ENCODE measurements around the gene U2AF1L4.
"Not testable (repeated sequence)": the region's sequence is repeated elsewhere in the genome, so short reads cannot be mapped to it uniquely, and the experiment has no call there.

The U2AF1L4 gene

GRCh38 chr19:35739275-35740107, 5.7 kb downstream of the U2AF1L4 start:
- no peak for DNase-seq

- DNase-seq: no peak
These were observed 6.4 kb downstream of the U2AF1L4 start for GRCh38 chr19:35738887-35739229.

DNA sequence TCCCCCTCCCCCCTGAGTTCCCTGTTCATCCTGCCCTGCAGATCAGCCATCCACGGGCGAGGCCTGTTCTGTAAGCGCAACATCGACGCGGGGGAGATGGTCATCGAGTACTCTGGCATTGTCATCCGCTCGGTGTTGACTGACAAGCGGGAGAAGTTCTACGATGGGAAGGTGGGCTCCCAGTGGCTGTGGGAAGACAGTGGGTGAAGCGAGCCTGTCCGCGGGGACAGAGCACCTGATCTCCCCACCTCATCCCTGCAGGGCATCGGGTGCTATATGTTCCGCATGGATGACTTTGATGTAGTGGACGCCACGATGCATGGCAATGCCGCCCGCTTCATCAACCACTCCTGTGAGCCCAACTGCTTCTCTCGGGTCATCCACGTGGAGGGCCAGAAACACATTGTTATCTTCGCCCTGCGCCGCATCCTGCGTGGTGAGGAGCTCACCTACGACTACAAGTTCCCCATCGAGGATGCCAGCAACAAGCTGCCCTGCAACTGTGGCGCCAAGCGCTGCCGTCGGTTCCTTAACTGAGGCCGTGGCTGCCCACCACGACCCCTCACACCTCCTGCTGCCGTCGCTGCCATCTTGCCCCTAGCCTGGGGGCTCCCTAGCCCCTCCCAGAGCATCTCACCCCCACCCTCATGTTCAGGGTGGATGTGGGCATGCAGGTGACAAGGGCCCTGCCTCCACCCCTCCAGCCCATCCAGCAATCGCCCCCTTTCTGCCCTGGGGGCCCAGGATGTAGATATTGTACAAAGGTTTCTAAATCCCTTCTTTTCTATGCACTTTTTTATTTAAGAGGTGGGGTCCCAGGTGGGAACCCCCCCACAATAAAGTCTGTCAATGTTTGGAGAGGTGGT, 7.0 kb downstream of the U2AF1L4 start:
- DNase-seq: no peak

GRCh38 chr19:35736913-35737886, 8.0 kb downstream of the U2AF1L4 start:
- no peak for DNase-seq

DNA sequence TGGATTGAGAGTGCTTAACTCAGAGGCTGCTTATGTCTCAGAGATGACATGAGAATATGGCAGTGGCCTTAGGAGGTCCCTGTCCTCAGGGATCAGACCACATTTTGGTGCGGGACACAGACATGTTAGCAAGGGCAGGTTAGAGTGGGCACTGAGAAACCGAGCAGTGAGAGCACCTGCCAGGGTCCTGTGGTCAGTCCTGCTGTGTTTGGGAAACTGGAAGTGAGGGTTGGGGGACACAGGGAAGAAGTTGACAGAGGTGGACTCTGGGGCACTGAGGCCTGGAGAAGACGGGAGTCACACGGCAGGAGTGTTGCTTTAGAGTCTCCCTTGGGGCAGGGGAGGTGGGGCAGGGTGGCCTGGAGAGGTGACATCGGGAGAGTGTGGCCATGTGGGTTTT, 10.3 kb downstream of the U2AF1L4 start:
- no peak for DNase-seq

GRCh38 chr19:35734273-35734672, 10.9 kb downstream of the U2AF1L4 start:
- no peak for DNase-seq

DNA sequence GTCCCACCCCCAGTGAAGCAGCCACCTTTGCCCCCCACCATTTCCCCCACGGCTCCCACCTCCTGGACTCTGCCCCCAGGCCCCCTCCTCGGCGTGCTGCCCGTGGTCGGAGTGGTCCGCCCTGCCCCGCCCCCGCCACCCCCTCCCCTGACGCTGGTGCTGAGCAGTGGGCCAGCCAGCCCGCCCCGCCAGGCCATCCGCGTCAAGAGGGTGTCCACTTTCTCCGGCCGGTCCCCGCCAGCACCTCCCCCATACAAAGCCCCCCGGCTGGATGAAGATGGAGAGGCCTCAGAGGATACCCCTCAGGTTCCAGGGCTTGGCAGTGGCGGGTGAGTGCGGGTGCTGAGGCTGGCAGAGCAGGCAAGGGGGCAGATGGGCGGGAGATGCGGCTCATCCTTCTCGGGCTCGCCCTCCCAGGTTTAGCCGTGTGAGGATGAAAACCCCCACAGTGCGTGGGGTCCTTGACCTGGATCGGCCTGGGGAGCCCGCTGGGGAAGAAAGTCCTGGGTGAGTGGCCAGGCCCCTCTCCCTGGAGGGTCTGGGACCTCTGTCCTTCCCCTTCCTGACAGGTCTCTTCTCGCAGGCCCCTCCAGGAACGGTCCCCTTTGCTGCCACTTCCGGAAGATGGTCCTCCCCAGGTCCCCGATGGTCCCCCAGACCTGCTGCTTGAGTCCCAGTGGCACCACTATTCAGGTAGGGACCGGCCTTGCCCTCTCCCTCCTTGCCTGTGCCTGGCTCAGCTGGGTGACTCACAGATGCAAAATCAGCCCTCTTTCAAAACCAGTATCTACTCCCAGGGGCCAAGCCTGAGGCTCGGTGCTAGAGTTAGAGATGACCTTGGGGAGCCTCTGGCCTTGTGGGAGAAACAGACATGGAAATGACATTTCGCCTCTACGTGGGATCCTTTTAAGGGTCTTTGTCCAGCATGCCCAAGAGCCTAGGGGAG, 11.8 kb downstream of the U2AF1L4 start:
- no peak for DNase-seq

- no peak for DNase-seq
These were observed 12.6 kb downstream of the U2AF1L4 start for GRCh38 chr19:35732540-35733179.

DNA sequence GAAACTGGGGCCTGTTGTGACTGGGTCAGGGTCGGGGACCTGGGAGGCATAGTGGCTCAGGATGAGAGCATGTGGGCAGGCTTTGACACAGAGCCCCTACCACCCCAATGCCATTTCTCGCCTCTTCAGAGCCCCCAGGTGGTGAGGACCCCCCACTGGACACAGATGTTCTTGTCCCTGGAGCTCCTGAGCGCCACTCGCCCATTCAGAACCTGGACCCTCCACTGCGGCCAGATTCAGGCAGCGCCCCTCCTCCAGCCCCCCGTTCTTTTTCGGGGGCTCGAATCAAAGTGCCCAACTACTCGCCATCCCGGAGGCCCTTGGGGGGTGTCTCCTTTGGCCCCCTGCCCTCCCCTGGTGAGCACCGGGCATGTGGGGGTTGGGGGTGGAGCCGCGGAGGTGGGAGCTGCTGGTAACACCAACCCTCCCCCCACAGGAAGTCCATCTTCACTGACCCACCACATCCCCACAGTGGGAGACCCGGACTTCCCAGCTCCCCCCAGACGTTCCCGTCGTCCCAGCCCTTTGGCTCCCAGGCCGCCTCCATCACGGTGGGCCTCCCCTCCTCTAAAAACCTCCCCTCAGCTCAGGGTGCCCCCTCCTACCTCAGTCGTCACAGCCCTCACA, 13.3 kb downstream of the U2AF1L4 start:
- DNase-seq: no peak

DNA sequence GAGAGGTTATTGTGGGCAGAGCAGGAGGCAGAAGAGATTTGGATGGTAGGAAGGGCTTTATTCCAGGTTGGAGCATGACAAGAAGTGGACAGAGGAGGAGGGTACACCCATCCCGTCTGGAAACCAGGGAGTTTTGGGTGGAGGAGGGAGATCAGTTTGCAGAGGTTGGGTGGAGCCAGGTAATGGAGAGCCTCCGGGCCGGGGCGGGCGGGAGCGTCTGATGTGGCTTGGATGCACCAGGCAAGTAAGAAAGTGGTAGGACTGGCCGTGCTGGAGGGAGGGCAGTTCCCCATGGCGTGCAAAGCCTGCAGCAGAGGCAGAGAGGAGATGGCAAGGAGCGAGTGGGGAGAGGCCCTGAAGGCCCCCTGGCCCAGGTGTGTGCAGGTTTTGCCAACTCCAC, 13.9 kb downstream of the U2AF1L4 start:
- no peak for DNase-seq

GRCh38 chr19:35730326-35730725, 14.9 kb downstream of the U2AF1L4 start:
- no peak for DNase-seq

- DNase-seq: no peak
These were observed 15.5 kb downstream of the U2AF1L4 start for GRCh38 chr19:35729763-35730162.

GRCh38 chr19:35729021-35729420, 16.2 kb downstream of the U2AF1L4 start:
- no peak for DNase-seq

- DNase-seq: no peak
These were observed 17.1 kb downstream of the U2AF1L4 start for GRCh38 chr19:35727956-35728706.

- DNase-seq: no peak
These were observed 17.9 kb downstream of the U2AF1L4 start for GRCh38 chr19:35727053-35727955.

- DNase-seq: no peak
These were observed 19.9 kb downstream of the U2AF1L4 start for GRCh38 chr19:35725216-35725861.

- no peak for DNase-seq
These were observed 20.7 kb downstream of the U2AF1L4 start for GRCh38 chr19:35724560-35724959.

DNA sequence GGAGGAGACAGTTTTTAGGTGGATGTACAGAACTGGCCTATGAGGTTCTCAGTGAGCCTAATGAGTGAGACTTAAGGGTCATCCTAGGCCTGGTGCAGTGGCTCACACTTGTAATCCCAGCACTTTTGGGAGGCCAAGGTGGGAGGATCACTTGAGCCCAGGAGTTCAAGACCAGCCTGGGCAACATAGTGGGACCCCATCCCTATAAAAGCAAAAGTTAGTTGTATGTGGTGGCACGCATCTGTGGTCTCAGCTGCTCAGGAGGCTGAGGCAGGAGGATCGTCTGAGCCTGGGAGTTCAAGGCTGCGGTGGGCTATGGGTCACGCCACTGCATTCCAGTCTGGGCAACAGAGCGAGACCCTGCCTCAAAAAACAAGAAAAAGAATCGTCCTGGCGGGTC, 21.1 kb downstream of the U2AF1L4 start:
- not testable (repeated sequence) for DNase-seq

Data from GOT3 (cell line).